NCI-H69 (cell line): ENCODE results near the gene SETD3.
"Not testable (repeated sequence)": the region's sequence is repeated elsewhere in the genome, so short reads cannot be mapped to it uniquely, and the experiment has no call there.

Experiments used
- DNase-seq: peaks from one replicate; lab custom pipeline; 2025; lab: John Stamatoyannopoulos, UW

The SETD3 gene

DNA sequence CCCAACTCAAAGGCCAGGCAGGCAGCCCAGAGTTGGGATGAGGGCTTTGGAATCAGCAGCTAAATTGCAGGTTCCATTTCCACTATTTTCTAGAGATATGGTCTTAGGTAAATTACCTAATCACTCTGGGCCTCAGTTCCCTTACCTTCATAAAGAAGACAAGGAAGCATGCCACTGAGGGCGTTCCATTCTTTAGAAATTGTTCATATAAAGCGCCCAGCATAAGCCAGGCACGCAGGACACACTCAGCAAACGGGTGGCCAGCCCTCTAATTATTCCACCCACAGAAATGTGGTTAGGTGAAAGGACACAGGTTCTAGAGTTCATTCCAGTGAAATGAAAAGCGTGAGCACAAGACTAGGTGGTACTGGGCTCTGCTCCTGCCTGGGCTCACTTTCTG is 120.8 kb downstream of the SETD3 start:
- no peak for DNase-seq

DNA sequence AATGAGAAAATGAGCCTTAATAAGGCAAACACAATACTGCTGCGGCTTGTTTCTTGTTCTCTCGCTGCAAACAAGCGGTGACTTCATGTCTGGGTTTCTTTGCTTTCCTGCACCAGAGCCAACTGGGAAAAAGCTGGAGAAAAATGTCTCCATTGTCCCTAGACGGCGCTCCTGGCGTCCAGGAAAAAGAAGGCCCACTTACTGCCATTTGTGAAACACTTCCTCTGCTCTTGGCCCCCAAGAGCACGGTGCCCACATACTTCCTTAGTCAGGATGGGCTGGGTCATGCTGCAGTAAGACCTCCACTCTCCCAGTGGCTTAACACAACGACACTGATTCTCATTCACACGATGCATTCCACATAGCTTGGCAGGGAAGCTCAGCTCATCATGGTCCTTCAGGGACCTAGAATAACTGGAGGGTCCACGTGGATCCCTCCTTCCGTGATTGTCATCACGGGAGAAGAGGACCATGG is 122.7 kb downstream of the SETD3 start:
- no peak for DNase-seq

DNA sequence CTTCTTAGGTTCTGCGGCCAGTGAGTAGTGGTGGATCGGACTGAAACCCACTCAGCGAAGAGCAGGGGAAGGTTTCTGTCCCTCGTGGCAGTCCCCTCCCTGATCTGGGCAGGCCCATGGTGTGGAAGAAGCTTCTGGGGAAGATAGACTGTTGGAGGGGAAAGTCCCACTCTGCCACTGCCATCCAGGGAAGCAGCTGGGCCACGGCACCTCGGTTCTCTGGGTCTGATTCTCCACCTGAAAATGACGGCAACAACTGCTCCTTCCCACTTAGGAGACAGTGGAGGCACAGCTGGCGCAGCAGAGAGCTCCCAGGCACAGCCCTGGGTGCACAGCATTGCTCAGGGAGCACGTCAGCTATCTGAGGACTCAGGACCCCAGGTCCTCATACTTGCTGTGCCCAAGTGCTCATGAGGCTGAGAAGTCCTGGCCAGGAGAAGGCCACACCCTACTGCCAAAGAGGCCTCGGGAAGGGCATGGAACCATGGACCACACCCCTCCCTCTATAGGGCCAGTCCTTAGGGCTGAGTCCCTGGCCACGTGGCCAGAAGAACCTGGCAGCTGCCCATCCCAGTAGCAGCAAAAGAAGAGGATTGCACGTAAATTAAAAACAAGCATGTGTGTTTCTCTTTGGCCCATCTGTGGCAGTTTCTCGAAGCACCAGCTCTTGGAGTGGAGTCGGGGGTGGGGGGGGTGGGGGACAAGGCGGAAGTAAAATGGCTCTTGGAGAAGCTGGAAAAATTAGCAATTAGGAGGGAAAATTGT is 123.3 kb downstream of the SETD3 start:
- no peak for DNase-seq

DNA sequence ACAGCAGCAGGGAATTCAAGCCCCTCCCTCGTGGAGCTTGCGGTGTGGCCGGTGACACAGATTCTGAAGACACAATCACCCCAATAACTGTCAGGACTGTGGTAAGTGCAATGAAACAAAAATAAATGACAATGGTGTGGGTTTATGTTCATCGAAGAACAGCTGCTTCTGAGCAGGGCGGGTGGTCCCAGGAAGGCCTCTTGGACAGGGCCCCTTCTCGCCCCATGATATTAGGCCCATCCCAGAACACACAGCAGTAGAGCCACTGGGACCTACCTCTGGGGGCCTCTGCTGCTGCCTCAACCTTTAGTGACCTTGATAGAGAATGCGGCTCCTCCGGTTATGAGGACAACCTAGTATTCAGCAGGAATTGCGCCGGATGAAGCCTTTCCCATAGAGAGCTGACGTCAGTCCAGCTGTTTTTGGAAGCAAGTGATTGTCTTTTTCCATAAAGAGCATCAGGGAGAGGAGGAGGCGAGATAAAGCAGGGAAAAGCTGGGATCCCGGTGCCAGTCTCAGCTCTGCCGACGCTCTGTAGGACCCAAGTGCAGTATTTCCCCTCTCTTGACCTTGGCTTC is 124.5 kb downstream of the SETD3 start:
- no peak for DNase-seq

DNA sequence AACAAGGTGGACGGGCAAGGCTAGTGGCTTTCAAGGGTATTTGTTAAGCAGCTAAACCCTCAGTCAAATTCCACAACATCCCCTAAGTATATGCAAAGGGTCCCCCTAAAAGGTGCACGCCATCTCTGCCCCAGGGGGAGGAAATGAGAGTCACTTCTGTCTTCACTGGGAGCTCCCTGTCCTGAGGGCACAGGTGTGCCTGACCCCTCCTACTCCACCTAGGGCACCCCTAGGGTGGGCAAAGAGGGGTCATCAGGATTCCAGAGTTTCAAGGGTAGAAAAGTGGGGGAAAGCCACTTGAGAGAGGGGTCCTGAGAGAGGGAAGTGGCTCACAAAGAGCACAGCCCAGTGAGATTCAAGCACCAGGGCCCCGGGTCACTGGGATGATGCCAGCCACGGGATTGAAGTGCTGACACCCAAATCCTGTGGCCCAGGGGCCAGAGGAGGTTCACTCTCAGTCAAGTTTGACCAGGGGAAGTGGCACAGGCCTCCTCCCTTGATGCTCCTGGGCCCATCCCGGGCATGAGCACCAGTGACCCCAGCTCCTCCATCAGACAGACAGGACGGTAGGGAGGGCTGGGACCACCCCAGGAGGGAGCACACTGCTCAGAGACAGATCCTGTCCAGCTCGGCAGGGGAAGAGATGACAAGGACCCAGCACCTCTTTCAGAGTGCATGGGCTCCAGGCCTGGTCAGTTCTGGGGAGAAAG is 126.3 kb downstream of the SETD3 start:
- DNase-seq: no peak

DNA sequence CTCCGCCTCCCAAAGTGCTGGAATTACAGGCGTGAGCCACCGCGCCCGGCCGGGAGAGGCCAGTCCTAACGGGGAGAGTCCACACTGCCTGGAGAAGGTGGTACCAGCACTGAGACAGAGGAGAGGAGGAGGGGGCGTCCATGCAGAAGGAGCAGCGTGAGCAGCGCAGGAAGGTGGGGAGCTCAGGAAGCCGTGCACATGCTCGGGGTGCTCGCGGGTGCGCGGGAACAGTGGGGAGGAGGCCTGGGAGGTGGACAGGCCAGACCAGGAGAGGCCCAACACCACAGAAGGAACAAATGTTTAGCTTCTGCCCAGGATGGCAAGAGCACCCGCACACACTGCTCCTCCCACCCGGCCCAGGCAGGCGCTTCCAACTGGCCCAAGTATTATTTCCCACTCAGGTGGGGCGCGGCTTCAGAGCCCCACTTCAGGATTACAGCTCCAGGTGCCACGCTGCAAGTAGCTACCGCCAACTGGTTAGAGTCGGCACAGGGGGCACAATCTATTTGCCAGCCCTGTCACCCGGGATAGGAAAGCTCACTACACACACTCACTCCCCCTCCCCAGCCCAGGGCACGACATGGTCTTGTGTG is 127.9 kb downstream of the SETD3 start:
- no peak for DNase-seq

DNA sequence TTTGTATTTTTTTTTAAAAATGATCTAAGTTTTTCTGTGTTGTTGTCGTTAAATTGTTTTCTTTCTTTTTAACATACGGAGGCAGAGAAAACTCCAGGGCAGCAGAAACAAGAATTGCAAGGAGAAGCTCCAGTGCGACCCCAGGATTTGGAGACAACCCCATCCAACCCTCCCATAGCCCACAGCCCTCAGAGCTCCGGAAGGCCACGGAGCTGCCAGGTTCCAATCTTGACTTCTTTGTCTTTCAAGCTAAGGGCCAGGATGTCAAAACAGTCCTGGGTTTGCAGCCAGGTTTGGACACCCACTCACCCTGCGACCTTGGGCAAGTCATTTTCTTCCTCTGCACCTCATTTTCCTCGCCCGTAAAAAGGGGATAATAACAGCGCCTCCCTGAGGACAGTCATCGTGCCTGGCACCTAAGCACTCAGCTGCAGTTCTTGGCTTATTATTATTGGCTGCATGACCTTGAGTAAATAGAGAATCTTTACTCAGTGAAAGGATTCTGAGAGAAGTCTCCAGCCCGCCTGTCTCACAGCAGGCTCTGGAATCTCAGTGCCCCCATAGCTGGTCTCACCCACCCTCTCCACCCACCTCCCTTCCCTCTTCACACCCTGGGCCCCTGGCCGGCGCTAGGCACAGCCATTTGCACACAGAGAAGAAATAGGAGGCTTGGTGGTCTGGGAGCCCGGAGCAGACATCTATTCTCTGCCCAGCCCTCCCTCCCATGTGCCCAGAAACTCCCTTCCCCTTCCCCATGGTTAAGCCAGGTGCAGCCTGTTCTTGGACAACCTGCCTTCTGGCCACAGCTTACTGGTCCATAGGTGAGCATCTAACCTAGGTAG is 129.3 kb downstream of the SETD3 start:
- DNase-seq: no peak

DNA sequence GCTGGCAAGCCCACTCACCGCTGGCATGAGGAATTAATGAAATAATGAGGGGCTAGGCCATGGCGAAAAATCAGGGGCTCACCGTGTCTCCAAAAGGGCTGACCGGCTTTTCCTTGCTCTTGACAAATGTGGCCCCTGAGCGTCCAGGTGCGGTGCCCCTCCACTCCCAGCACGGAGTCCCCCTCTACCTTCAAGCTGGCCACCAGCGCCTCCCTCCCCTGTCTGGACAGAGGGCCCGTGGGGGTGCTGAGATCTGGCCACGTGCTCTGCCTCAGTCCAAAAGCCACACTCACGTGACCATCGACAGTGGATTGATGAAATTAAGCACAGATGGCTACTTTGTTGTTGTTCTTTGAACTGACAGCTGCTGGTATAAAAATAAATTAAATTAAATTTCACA is 129.9 kb downstream of the SETD3 start:
- no peak for DNase-seq

DNA sequence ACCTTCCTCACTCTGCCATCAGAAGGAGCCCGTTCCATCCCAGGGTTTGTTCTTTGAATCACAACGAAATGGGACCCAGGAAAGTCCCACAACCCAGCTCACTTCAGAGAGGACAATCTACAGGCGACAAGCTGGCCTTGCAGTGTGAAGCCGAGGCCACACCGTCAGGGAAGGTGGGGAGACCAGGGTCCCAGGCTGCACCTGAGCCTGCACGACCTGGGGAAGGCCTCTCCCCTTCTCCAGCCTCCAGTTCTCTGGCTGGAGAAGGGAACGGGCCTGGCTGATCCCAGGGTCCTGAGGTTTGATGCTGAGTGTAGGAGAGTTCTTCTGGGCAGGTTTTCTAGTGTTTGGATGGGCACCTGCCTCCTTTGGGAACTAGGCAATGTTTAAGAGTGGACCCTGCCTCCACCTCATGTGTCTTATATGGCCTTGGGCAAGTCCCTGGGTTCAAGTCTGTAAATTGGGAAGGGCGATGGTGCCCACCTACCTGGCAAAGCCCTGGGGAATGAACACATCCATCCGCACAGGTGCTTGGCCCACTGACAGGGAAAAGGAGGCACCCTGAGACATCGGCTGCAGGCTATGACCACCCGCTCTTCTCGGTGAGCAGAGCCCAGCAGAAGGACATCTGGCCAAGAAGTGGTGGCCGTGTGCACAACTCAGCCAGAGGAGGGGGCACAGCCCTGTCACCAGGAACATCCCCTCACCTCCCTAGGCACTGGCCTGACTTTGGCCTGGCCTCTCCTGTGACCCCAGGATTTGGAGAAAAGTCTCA is 130.8 kb downstream of the SETD3 start:
- DNase-seq: no peak

DNA sequence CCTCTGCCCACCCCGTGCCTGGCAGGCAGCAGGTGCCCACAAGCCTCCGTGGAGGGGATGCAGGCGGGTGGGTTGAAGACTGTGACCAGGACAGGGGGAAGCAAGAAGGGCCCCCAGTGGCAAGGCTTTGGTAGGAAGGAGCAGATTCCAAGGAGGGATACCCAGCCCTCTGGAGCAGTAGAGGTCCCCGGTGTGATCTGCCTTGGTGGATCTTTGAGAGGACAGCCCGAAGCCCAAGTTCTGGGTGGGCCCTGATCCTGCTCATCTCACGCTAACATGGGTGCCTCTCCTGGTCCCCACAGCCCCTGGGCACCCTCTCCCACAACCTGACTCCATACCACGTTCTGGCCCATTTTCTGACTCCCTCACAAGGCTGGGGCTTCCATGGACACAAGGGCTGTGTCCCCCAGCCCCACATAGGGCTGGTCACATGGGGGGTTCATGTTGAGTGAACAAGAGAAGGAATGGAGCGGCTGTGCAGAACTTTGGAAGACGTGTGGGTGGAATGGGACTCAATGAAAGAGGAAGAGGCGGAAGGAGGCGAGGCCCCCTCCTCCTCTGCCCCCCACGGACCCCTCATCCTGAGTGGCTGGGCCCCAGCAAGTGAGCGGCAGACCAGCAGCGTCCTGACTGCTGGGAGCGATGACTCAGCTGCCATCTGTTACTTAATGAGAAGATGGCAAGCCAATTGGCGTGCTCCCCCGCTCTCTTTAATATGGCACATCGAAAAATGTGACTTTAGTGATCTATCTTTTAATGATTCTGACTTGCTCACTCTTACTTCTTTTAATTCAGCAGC is 131.6 kb downstream of the SETD3 start:
- DNase-seq: peak; percentile 55

DNA sequence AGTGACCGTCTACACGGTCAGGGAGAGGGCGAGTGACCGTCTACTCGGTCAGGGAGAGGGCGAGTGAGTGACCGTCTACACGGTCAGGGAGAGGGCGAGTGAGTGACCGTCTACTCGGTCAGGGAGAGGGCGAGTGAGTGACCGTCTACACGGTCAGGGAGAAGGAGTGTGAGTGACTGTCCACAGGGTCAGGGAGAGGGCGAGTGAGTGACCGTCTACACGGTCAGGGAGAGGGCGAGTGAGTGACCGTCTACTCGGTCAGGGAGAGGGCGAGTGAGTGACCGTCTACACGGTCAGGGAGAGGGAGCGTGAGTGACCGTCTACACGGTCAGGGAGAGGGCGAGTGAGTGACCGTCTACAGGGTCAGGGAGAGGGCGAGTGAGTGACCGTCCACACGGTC is 132.4 kb downstream of the SETD3 start:
- DNase-seq: not testable (repeated sequence)
